Ovary (tissue), 3 donors: Measurements from ENCODE around the gene FBXO38.

Source experiments
- EP300 ChIP-seq: sonication (generic); formaldehyde crosslinking; IDR thresholded peaks from one replicate; pipeline ENCODE4 v1.6.1; 2017; ENCODE audit warnings: antibody characterized with exemption
- POLR2A ChIP-seq: fragments of 450-650 bp; IDR thresholded peaks from one replicate; pipeline ENCODE4 v1.6.1; 2017; ENCODE audit warnings: antibody characterized with exemption, mild to moderate bottlenecking, moderate library complexity
- TF ChIP-seq, protein P1 (sequence below), 3 donors: fragments of 450-650 bp in 2 of 3; fragments of 200-600 bp in 1 of 3; IDR thresholded peaks; one replicate each; pipeline versions ENCODE4 v1.5.1 to v1.8.0; 2016 to 2022; ENCODE audit warnings: antibody characterized with exemption in 3 of 3, mild to moderate bottlenecking in 1 of 3
- donor health status: DM: no; HTN: no; CAD: no.

DNA sequence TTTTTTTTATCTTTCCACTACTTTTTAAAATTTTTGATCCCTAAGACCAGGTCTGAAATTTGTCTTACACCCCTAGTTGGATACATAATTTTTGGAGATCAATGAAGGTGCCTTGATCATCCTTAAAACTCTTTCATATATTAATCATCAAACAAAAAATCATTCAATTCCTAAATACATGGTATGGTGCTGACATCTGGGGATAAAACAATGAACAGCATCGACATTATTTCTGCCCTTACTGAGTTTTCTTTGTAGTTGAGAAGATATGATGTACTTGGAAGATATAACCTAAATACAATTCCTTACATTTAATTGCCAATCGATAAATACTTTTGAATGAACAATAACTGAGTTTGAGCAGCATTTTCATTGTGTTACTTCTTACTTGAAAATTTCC lies 30.1 kb upstream of the FBXO38 start:
- TF ChIP-seq, protein P1, sequence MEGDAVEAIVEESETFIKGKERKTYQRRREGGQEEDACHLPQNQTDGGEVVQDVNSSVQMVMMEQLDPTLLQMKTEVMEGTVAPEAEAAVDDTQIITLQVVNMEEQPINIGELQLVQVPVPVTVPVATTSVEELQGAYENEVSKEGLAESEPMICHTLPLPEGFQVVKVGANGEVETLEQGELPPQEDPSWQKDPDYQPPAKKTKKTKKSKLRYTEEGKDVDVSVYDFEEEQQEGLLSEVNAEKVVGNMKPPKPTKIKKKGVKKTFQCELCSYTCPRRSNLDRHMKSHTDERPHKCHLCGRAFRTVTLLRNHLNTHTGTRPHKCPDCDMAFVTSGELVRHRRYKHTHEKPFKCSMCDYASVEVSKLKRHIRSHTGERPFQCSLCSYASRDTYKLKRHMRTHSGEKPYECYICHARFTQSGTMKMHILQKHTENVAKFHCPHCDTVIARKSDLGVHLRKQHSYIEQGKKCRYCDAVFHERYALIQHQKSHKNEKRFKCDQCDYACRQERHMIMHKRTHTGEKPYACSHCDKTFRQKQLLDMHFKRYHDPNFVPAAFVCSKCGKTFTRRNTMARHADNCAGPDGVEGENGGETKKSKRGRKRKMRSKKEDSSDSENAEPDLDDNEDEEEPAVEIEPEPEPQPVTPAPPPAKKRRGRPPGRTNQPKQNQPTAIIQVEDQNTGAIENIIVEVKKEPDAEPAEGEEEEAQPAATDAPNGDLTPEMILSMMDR (IDR thresholded peaks at IDR 0.05) = no peak
- TF ChIP-seq POLR2A (no peak), EP300 (no peak)
